Mucosa of descending colon (tissue), 3 donors: ENCODE results near the gene MMP15. TPM values are rescaled to one million over a fixed set of nuclear protein-coding genes. Genes with fewer than 3 reads are reported as not detected.

Source experiments
- ATAC-seq: fragments of 200-7000 bp; cut with Tn5 transposase; one replicate; pipeline ENCODE4 v1.9.1; 2020; ENCODE audit warnings: mild to moderate bottlenecking, moderate library complexity
- DNase-seq, 3 donors: peaks; one replicate each; pipeline ENCODE4 v3.0.0-alpha.2; 2020
- H3K36me3 ChIP-seq: fragments of 200-600 bp; one replicate; pipeline ENCODE4 v1.8.0; 2021; ENCODE audit warnings: low read depth, mild to moderate bottlenecking
- H3K4me1 ChIP-seq: fragments of 200-600 bp; one replicate; pipeline ENCODE4 v1.8.0; 2021; ENCODE audit warnings: low read depth, mild to moderate bottlenecking
- H3K4me3 ChIP-seq: fragments of 200-600 bp; one replicate; pipeline ENCODE4 v1.8.0; 2021; ENCODE audit warnings: mild to moderate bottlenecking
- H3K9me3 ChIP-seq: fragments of 200-600 bp; one replicate; pipeline ENCODE4 v1.8.0; 2021; ENCODE audit warnings: mild to moderate bottlenecking
- CTCF ChIP-seq: fragments of 200-600 bp; IDR thresholded peaks from one replicate; pipeline ENCODE4 v1.8.0; 2022; ENCODE audit warnings: antibody characterized with exemption, mild to moderate bottlenecking
- intact Hi-C, 2 donors: fragments of 100-400 bp; cut with DNase I in 1 of 2; cut with micrococcal nuclease in 1 of 2; formaldehyde crosslinking; loops; one replicate each; pipeline versions ENCODE4 v1.11.0 to v1.11.1; 2022; cut with DNase I, micrococcal nuclease
- total RNA-seq, 3 donors: library from RNA; stranded (reverse); fragmentation: NEBNext Ultra II Directional in 2 of 3; extraction: Animal tissue kit (Norgen Biotek cat#: 25700) in 2 of 3; gene quantifications; one replicate each; pipeline versions ENCODE4 v1.2.1 to v1.2.4, GENCODE V29; 2021 to 2023
- donor health status: DM: no; HTN: no; CAD: no; lungs with moderate emphysema.
- donor health status: DM: no; HTN: no; CAD: no.
- donor health status: DM: no; HTN: yes; CAD: no.

MMP15 gene
- total RNA-seq, 3 donors from 2014 or later: 57.9 to 140 (median 96.5) TPM

GRCh38 chr16:58049232-58050185, 24.0 kb downstream of the MMP15 start:
- DNase-seq: no peak
- peaks cover 5% of the 10 kb centered on the region for H3K4me1 ChIP-seq
- no peak for TF ChIP-seq CTCF
- no peaks in the 10 kb centered on the region for H3K9me3 ChIP-seq
- H3K4me3 ChIP-seq: no peak overlapping the region
- no peak for ATAC-seq
- intact Hi-C loops: no loop called here
- H3K36me3 ChIP-seq: no peaks in the 10 kb centered on the region

GRCh38 chr16:58051296-58051695, 25.7 kb downstream of the MMP15 start:
- DNase-seq (no peak), ATAC-seq (no peak)
- no peaks in the 10 kb centered on the region for H3K36me3 ChIP-seq
- TF ChIP-seq CTCF: no peak
- no peak overlapping the region for H3K4me3 ChIP-seq
- intact Hi-C loops: no loop called here
- no peaks in the 10 kb centered on the region for H3K9me3 ChIP-seq
- peaks cover 5% of the 10 kb centered on the region for H3K4me1 ChIP-seq

- no peak for TF ChIP-seq CTCF
- Histone ChIP-seq H3K4me1 (peaks cover 2% of the 10 kb centered on the region), H3K9me3 (no peaks in the 10 kb centered on the region), H3K4me3 (no peak overlapping the region), H3K36me3 (no peaks in the 10 kb centered on the region)
- DNase-seq (no peak), ATAC-seq (no peak)
- intact Hi-C loops: no loop called here
Measured at GRCh38 chr16:58051821-58052603, 26.5 kb downstream of the MMP15 start.

GRCh38 chr16:58053682-58054005, 28.1 kb downstream of the MMP15 start:
- intact Hi-C loops: no loop called here
- Histone ChIP-seq H3K36me3 (no peaks in the 10 kb centered on the region), H3K4me3 (no peak overlapping the region), H3K9me3 (no peaks in the 10 kb centered on the region), H3K4me1 (no peaks in the 10 kb centered on the region)
- TF ChIP-seq CTCF: no peak
- DNase-seq (no peak), ATAC-seq (no peak)

- intact Hi-C loops: no loop called here
- DNase-seq (no peak), ATAC-seq (no peak)
- Histone ChIP-seq H3K36me3 (no peaks in the 10 kb centered on the region), H3K9me3 (no peaks in the 10 kb centered on the region), H3K4me3 (no peak overlapping the region), H3K4me1 (no peaks in the 10 kb centered on the region)
- no peak for TF ChIP-seq CTCF
Measured at GRCh38 chr16:58054289-58054688, 28.7 kb downstream of the MMP15 start.
